ENCODE results near the gene HOXA4. TPM values are rescaled to one million over a fixed set of nuclear protein-coding genes. Genes with fewer than 3 reads are reported as not detected.

HOXA4 gene
- total RNA-seq, 3 donors from 2014 or later (not counting 1 experiment from before 2014, with no cell fraction given) = 0.52 to 2.1 (median 0.63) TPM

DNA sequence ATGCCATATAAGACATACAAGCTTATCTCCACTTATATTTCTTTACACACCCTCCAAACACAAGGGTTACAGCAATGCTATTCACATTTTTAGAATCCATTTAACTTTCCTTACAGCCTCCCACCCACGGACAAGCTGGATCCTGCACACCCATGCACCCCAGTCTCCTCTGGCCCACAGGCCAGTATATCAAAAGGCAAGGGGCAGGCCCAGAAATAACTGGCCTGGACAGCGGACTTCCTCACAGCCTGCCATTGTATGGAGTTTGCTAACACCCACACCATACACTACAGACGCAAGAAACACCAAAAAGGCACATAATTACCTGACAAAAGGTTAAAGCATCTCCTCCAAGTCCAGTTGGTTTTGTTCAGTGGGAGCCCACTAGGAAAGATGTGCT lies 12.0 kb downstream of the HOXA4 start:
- intact Hi-C loops (cut with micrococcal nuclease) = no loop called here
- H3K36me3 ChIP-seq (ENCODE audit: control insufficient read depth, insufficient read depth, low read length) = no peaks in the 10 kb centered on the region
- 87% methylated on average over 2 of the region's 3 CpGs for WGBS (ENCODE audit: insufficient coverage)
- DNase-seq (no peak), ATAC-seq (no peak)
- no peak overlapping the region for H3K4me3 ChIP-seq (ENCODE audit: low read length)
- peaks cover 0 to 4% of the 10 kb centered on the region in 2 donors for H3K27me3 Mint-ChIP-seq (ENCODE audit: low read depth in 2 of 2)
- H3K36me3 Mint-ChIP-seq = no peaks in the 10 kb centered on the region
- H3K27me3 ChIP-seq (ENCODE audit: control insufficient read depth, insufficient read depth, low read length) = no peaks in the 10 kb centered on the region
- no peak overlapping the region for H3K4me3 Mint-ChIP-seq
- no peaks in the 10 kb centered on the region for H3K4me1 ChIP-seq (ENCODE audit: control insufficient read depth, insufficient read depth, low read length)
- no peaks in the 10 kb centered on the region for H3K9me3 ChIP-seq (ENCODE audit: control insufficient read depth, insufficient read depth, low read length)
- H3K27ac ChIP-seq (ENCODE audit: low read length) = no peak overlapping the region
- H3K27ac Mint-ChIP-seq = no peak overlapping the region
- H3K9me3 Mint-ChIP-seq = no peaks in the 10 kb centered on the region
- H3K4me1 Mint-ChIP-seq = no peaks in the 10 kb centered on the region
- no peak for TF ChIP-seq CTCF (IDR thresholded peaks at IDR 0.05)

- H3K4me3 ChIP-seq (ENCODE audit: low read length) = no peak overlapping the region
- no peak for TF ChIP-seq CTCF (IDR thresholded peaks at IDR 0.05)
- Mint-ChIP-seq H3K9me3 (no peaks in the 10 kb centered on the region), H3K27ac (no peak overlapping the region), H3K4me3 (no peak overlapping the region), H3K27me3 (ENCODE audit: low read depth in 2 of 2) (peaks cover 0 to 4% of the 10 kb centered on the region in 2 donors), H3K36me3 (no peaks in the 10 kb centered on the region), H3K4me1 (no peaks in the 10 kb centered on the region)
- H3K27ac ChIP-seq (ENCODE audit: low read length) = no peak overlapping the region
- WGBS (ENCODE audit: insufficient coverage) = 91% methylated on average over 19 of the region's 19 CpGs
- intact Hi-C loops (cut with micrococcal nuclease) = no loop called here
- no peaks in the 10 kb centered on the region for H3K9me3 ChIP-seq (ENCODE audit: control insufficient read depth, insufficient read depth, low read length)
- H3K36me3 ChIP-seq (ENCODE audit: control insufficient read depth, insufficient read depth, low read length) = no peaks in the 10 kb centered on the region
- no peaks in the 10 kb centered on the region for H3K27me3 ChIP-seq (ENCODE audit: control insufficient read depth, insufficient read depth, low read length)
- H3K4me1 ChIP-seq (ENCODE audit: control insufficient read depth, insufficient read depth, low read length) = no peaks in the 10 kb centered on the region
- DNase-seq (no peak), ATAC-seq (no peak)
Measured at GRCh38 chr7:27117887-27118491, 12.6 kb downstream of the HOXA4 start.

- no peaks in the 10 kb centered on the region for H3K4me1 ChIP-seq (ENCODE audit: control insufficient read depth, insufficient read depth, low read length)
- H3K4me1 Mint-ChIP-seq = no peaks in the 10 kb centered on the region
Measured at GRCh38 chr7:27116962-27117886, 13.3 kb downstream of the HOXA4 start.

More at GRCh38 chr7:27116962-27117886, 13.3 kb downstream of the HOXA4 start:
- ATAC-seq (no peak), DNase-seq (no peak)
- no peaks in the 10 kb centered on the region for H3K9me3 Mint-ChIP-seq
- Histone ChIP-seq H3K36me3 (ENCODE audit: control insufficient read depth, insufficient read depth, low read length) (no peaks in the 10 kb centered on the region), H3K27ac (ENCODE audit: low read length) (no peak overlapping the region), H3K4me3 (ENCODE audit: low read length) (no peak overlapping the region), H3K9me3 (ENCODE audit: control insufficient read depth, insufficient read depth, low read length) (no peaks in the 10 kb centered on the region), H3K27me3 (ENCODE audit: control insufficient read depth, insufficient read depth, low read length) (no peaks in the 10 kb centered on the region)
- intact Hi-C loops (cut with micrococcal nuclease) = no loop called here
- TF ChIP-seq CTCF (IDR thresholded peaks at IDR 0.05) = no peak
- WGBS (ENCODE audit: insufficient coverage) = 91% methylated on average over 12 of the region's 12 CpGs
- H3K27ac Mint-ChIP-seq = no peak overlapping the region
- no peak overlapping the region for H3K4me3 Mint-ChIP-seq
- H3K27me3 Mint-ChIP-seq (ENCODE audit: low read depth in 2 of 2) = peaks cover 0 to 4% of the 10 kb centered on the region in 2 donors
- no peaks in the 10 kb centered on the region for H3K36me3 Mint-ChIP-seq
